PC-3 (cell line): ENCODE data around the gene UBAC1. TPM values are rescaled to one million over a fixed set of nuclear protein-coding genes. Genes with fewer than 3 reads are reported as not detected.
A peak's percentile ranks its signal among the peaks of the same experiment; 100 is the strongest.

Experiments used
- ATAC-seq: fragments of 200-7000 bp; cut with Tn5 transposase; 2 replicates; pipeline ENCODE4 v1.9.1; 2020; ENCODE audit warnings: mild to moderate bottlenecking, moderate library complexity
- BruUV-seq: library from RNA; stranded (reverse); fragments of 400-500 nt; replicated peaks from 2 replicates; lab custom pipeline; 2021; lab: Mats Ljungman, UMichigan
- CTCF ChIA-PET: fragments of 300-600 bp; sonication (Branson Sonifier 250); formaldehyde crosslinking; loops from one replicate; lab custom pipeline; 2022; ENCODE audit warnings: antibody characterized with exemption; lab: Charles Lee
- POLR2A ChIA-PET: fragments of 300-600 bp; sonication (Branson Sonifier 250); formaldehyde crosslinking; loops from one replicate; lab custom pipeline; 2022; ENCODE audit warnings: antibody characterized with exemption; ENCODE audit not compliant: unreplicated experiment; lab: Charles Lee
- DNase-seq: peaks from one replicate; pipeline ENCODE4 v3.0.0-alpha.2; 2015
- H2AFZ ChIP-seq: fragments of 300-600 bp; sonication (generic); 2 replicates; pipeline ENCODE4 v1.6.0; 2016; ENCODE audit warnings: antibody characterized with exemption, low read length
- H3F3A ChIP-seq: fragments of 300-600 bp; sonication (generic); one replicate; pipeline ENCODE4 v1.6.0; 2017; ENCODE audit warnings: antibody characterized with exemption, low read length, control low read depth, mild to moderate bottlenecking; ENCODE audit not compliant: unreplicated experiment
- H3K27ac ChIP-seq: fragments of 300-600 bp; sonication (generic); 2 replicates; pipeline ENCODE4 v1.5.1; 2016; ENCODE audit warnings: mild to moderate bottlenecking, low read length
- H3K27me3 ChIP-seq: fragments of 300-600 bp; sonication (generic); 2 replicates; pipeline ENCODE4 v1.6.1; 2016; ENCODE audit warnings: low read length, mixed read lengths
- H3K36me3 ChIP-seq: fragments of 300-600 bp; sonication (generic); 2 replicates; pipeline ENCODE4 v1.6.1; 2016; ENCODE audit warnings: low read depth, mixed run types, low read length, mixed read lengths
- H3K4me1 ChIP-seq: fragments of 300-600 bp; sonication (generic); 2 replicates; pipeline ENCODE4 v1.5.1; 2016; ENCODE audit warnings: low read length; ENCODE audit not compliant: insufficient read depth
- H3K4me2 ChIP-seq: fragments of 300-600 bp; sonication (generic); 2 replicates; pipeline ENCODE4 v1.6.0; 2016; ENCODE audit warnings: low read length
- H3K4me3 ChIP-seq: fragments of 300-600 bp; sonication (generic); 2 replicates; pipeline ENCODE4 v1.5.1; 2016; ENCODE audit warnings: mild to moderate bottlenecking, low read length, mixed read lengths
- H3K79me2 ChIP-seq: fragments of 300-600 bp; sonication (generic); 2 replicates; pipeline ENCODE4 v1.6.1; 2017; ENCODE audit warnings: low read length, mixed read lengths
- H3K9ac ChIP-seq: fragments of 300-600 bp; sonication (generic); 2 replicates; pipeline ENCODE4 v1.6.0; 2016; ENCODE audit warnings: mild to moderate bottlenecking, low read length
- H3K9me2 ChIP-seq: fragments of 300-600 bp; sonication (generic); replicated peaks from 2 replicates; pipeline ENCODE4 v1.6.1; 2016; ENCODE audit warnings: mixed run types, low read length, mixed read lengths
- H3K9me3 ChIP-seq: fragments of 300-600 bp; sonication (generic); 2 replicates; pipeline ENCODE4 v1.6.1; 2016; ENCODE audit warnings: low read length, mixed read lengths
- H4K20me1 ChIP-seq: fragments of 300-600 bp; sonication (generic); 2 replicates; pipeline ENCODE4 v1.6.1; 2016; ENCODE audit warnings: low read length, mixed read lengths
- EZH2 ChIP-seq: fragments of 300-600 bp; sonication (generic); IDR thresholded peaks from one replicate; pipeline ENCODE4 v1.6.1; 2017; ENCODE audit warnings: antibody characterized with exemption, mild to moderate bottlenecking, low read length; ENCODE audit not compliant: unreplicated experiment
- EZH2phosphoT487 ChIP-seq: fragments of 300-600 bp; sonication (generic); IDR thresholded peaks from 2 replicates; pipeline ENCODE4 v1.6.1; 2018; ENCODE audit warnings: mild to moderate bottlenecking, antibody characterized with exemption, low read length, borderline replicate concordance
- intact Hi-C: fragments of 100-400 bp; cut with micrococcal nuclease; formaldehyde crosslinking; loops from 2 replicates; pipeline ENCODE4 v1.9.0; 2023
- total RNA-seq: library from RNA; depleted of rRNA; stranded (reverse); fragments of >200 nt; gene quantifications from 2 replicates; pipeline ENCODE4 v1.2.3, GENCODE V29; 2014
- TF ChIP-seq, protein P1 (sequence below): fragments of 300-600 bp; sonication (generic); conservative IDR thresholded peaks from 2 replicates; pipeline ENCODE4 v1.5.1; 2017; ENCODE audit warnings: antibody characterized with exemption, low read depth, mild to moderate bottlenecking, low read length

Gene UBAC1
- total RNA-seq, 1 experiment from 2014 or later, result 77.3 TPM

DNA sequence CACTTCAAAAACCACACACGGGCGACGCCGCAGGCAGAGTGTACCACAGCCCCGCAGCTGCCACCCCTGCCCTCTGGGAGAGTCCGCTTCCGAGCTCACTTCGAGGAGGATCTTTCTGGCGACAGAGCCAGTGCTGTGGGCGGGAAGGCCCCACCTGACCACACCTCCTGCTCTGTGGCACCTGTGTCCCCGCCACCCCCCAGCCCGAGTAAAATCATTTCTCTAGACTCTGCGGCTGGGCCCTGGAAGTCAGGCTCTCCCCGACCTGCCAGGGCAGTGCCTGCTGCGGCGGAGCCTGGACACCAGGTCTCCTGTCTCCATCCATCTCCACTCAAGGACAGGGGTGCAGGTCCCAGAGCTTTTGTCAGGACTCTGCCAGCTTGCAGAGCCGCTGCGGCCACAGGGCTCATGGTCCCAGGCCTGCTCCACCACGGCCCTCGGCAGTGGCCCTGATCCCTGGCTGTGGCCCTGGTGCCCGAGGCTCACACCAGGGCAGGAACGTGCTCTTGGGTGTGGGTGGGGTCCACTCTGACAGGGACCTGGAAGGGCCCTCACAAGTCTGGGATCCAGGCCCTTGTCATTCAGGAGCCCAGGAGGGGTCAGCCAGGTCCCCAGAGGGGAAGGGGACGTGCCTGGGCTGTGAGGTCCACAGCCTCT lies 33.0 kb downstream of the UBAC1 start:
- H3K4me2 ChIP-seq, result no peak overlapping the region
- H3K36me3 ChIP-seq, result no peaks in the 10 kb centered on the region
- DNase-seq (no peak), ATAC-seq (no peak)
- CTCF ChIA-PET, result no interaction called here
- no peaks in the 10 kb centered on the region for H3K9me2 ChIP-seq
- no peak overlapping the region for H3K9ac ChIP-seq
- no peaks in the 10 kb centered on the region for H3K79me2 ChIP-seq
- no peaks in the 10 kb centered on the region for H3K27me3 ChIP-seq
- TF ChIP-seq EZH2 (no peak), EZH2phosphoT487 (no peak)
- TF ChIP-seq, protein P1, sequence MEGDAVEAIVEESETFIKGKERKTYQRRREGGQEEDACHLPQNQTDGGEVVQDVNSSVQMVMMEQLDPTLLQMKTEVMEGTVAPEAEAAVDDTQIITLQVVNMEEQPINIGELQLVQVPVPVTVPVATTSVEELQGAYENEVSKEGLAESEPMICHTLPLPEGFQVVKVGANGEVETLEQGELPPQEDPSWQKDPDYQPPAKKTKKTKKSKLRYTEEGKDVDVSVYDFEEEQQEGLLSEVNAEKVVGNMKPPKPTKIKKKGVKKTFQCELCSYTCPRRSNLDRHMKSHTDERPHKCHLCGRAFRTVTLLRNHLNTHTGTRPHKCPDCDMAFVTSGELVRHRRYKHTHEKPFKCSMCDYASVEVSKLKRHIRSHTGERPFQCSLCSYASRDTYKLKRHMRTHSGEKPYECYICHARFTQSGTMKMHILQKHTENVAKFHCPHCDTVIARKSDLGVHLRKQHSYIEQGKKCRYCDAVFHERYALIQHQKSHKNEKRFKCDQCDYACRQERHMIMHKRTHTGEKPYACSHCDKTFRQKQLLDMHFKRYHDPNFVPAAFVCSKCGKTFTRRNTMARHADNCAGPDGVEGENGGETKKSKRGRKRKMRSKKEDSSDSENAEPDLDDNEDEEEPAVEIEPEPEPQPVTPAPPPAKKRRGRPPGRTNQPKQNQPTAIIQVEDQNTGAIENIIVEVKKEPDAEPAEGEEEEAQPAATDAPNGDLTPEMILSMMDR, result no peak
- H3K4me3 ChIP-seq, result no peak overlapping the region
- no peaks in the 10 kb centered on the region for H4K20me1 ChIP-seq
- no peak overlapping the region for H2AFZ ChIP-seq
- POLR2A ChIA-PET, result no interaction called here
- no peaks in the 10 kb centered on the region for H3K9me3 ChIP-seq
- intact Hi-C loops, result no loop called here
- H3F3A ChIP-seq, result no peaks in the 10 kb centered on the region
- BruUV-seq, result no TSS peak
- H3K4me1 ChIP-seq, result peaks cover 17% of the 10 kb centered on the region
- H3K27ac ChIP-seq, result no peak overlapping the region

DNA sequence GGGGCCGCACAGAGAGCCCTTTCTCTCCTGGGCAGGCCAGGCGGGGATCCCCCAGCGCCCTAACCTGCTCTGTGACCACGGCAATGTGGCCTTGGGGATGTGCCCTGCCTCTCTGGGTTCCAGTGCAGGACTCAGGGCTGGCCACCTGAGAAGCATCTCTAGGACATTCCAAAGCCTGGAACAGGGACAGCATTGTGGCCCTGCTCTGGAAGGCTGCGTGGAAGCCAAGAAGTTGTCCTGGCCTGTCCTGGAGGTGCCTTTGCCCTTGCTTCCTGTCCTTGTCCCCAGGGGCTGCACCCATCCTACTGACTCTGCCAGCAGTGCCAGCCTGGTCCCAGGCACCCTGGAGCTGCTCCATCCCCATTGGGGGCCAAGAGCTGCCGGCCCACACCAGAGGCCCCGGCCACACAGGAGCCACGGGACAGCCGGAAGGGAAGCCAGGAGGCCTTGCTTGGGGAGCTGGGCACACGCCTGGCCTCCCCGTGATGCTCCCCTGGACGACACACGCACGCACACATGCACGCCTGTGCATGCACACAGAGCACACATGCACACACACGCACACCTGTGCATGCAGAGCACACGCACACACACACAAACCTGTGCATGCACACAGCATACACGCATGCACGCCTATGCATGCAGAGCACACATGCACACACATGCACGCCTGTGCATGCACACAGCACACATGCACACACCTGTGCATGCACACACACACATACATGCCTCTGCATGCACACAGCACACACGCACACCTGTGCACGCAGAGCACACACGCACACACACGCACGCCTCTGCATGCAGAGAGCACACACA lies 33.8 kb downstream of the UBAC1 start:
- intact Hi-C loops, result loop anchor here (2.0 kb wide), 1 partner anchor 25 kb away; no protein-coding TSS in a partner anchor
- Histone ChIP-seq H3K9me2 (no peaks in the 10 kb centered on the region), H4K20me1 (no peaks in the 10 kb centered on the region), H3K4me1 (peaks cover 17% of the 10 kb centered on the region), H3F3A (no peaks in the 10 kb centered on the region), H2AFZ (no peak overlapping the region), H3K4me3 (no peak overlapping the region; the same call in 1 of the 2 replicates), H3K9ac (peak overlapping the region; percentile 24; the same call in 1 of the 2 replicates), H3K79me2 (no peaks in the 10 kb centered on the region), H3K36me3 (no peaks in the 10 kb centered on the region), H3K27me3 (no peaks in the 10 kb centered on the region), H3K4me2 (peak overlapping the region; percentile 64), H3K27ac (peak overlapping the region; percentile 64), H3K9me3 (no peaks in the 10 kb centered on the region)
- ChIA-PET CTCF (no interaction called here), POLR2A (no interaction called here)
- TF ChIP-seq EZH2, result no peak
- TF ChIP-seq EZH2phosphoT487, result no peak
- TF ChIP-seq, protein P1, result no peak
- DNase-seq (no peak), ATAC-seq (peak; percentile 43)
- BruUV-seq, result no TSS peak
